Neural cell (in vitro differentiated cells): Measurements from ENCODE around the gene FAR2. TPM values are rescaled to one million over a fixed set of nuclear protein-coding genes. Genes with fewer than 3 reads are reported as not detected.

Source experiments
- H2AFZ ChIP-seq: fragments of 200-600, 300-800 bp; sonication (generic), shearing (Covaris generic); 2 replicates; pipeline ENCODE4 v1.6.0; 2014; ENCODE audit warnings: low read depth, mild to moderate bottlenecking, antibody characterized with exemption, low read length, moderate library complexity
- H3F3A ChIP-seq: fragments of 200-600 bp; shearing (Covaris generic); 2 replicates; pipeline ENCODE4 v1.6.1; 2016; ENCODE audit warnings: mild to moderate bottlenecking, moderate library complexity, mixed read lengths, antibody characterized with exemption, low read length; ENCODE audit not compliant: insufficient read depth, poor library complexity, severe bottlenecking
- H3K27ac ChIP-seq: fragments of 200-600, 300-800 bp; sonication (generic), shearing (Covaris generic); 2 replicates; pipeline ENCODE4 v1.5.1; 2014; ENCODE audit warnings: mild to moderate bottlenecking, low read length, moderate library complexity
- H3K27me3 ChIP-seq: fragments of 300-800, 200-600 bp; sonication (generic), shearing (Covaris generic); 2 replicates; pipeline ENCODE4 v1.6.0; 2014; ENCODE audit warnings: mild to moderate bottlenecking, low read depth, low read length, moderate library complexity; ENCODE audit not compliant: insufficient read depth
- H3K36me3 ChIP-seq: fragments of 300-800, 200-600 bp; sonication (generic), shearing (Covaris generic); 2 replicates; pipeline ENCODE4 v1.5.1; 2014; ENCODE audit warnings: mild to moderate bottlenecking, antibody characterized with exemption, low read length, moderate library complexity; ENCODE audit not compliant: insufficient read depth
- H3K4me2 ChIP-seq: fragments of 300-800, 200-600 bp; sonication (generic), shearing (Covaris generic); 2 replicates; pipeline ENCODE4 v1.6.0; 2014; ENCODE audit warnings: mild to moderate bottlenecking, low read length
- H3K4me3 ChIP-seq: fragments of 300-800, 200-600 bp; sonication (generic), shearing (Covaris generic); 2 replicates; pipeline ENCODE4 v1.5.1; 2014; ENCODE audit warnings: mild to moderate bottlenecking, low read length, moderate library complexity
- H3K79me2 ChIP-seq: fragments of 200-600 bp; shearing (Covaris generic); replicated peaks from 2 replicates; pipeline ENCODE4 v1.6.0; 2014; ENCODE audit warnings: mild to moderate bottlenecking, low read length, moderate library complexity; ENCODE audit not compliant: insufficient read depth
- H3K9ac ChIP-seq: fragments of 300-800, 200-600 bp; sonication (generic), shearing (Covaris generic); 2 replicates; pipeline ENCODE4 v1.6.1; 2016; ENCODE audit warnings: mild to moderate bottlenecking, low read length, mixed read lengths
- H3K9me2 ChIP-seq: fragments of 200-600 bp; shearing (Covaris generic); 2 replicates; pipeline ENCODE4 v1.6.1; 2016; ENCODE audit warnings: mild to moderate bottlenecking, low read length, mixed read lengths; ENCODE audit not compliant: insufficient read depth
- H3K9me3 ChIP-seq: fragments of 200-600, 300-800 bp; sonication (generic), shearing (Covaris generic); 2 replicates; pipeline ENCODE4 v1.6.1; 2016; ENCODE audit warnings: mild to moderate bottlenecking, mixed run types, low read length, moderate library complexity, mixed read lengths
- H4K20me1 ChIP-seq: fragments of 200-600 bp; shearing (Covaris generic); 2 replicates; pipeline ENCODE4 v1.6.1; 2016; ENCODE audit warnings: mild to moderate bottlenecking, mixed run types; ENCODE audit not compliant: insufficient read depth
- EP300 ChIP-seq: fragments of 450-650 bp; conservative IDR thresholded peaks from 2 replicates; pipeline ENCODE4 v1.6.1; 2014; ENCODE audit warnings: antibody characterized with exemption, mild to moderate bottlenecking, moderate library complexity; ENCODE audit not compliant: poor library complexity, severe bottlenecking
- EZH2 ChIP-seq: fragments of 200-600, 300-800 bp; shearing (Covaris generic), sonication (generic); IDR thresholded peaks from 2 replicates; pipeline ENCODE4 v1.6.1; 2014; ENCODE audit warnings: antibody characterized with exemption, low read length, borderline replicate concordance, mild to moderate bottlenecking; ENCODE audit not compliant: insufficient read depth, poor library complexity, severe bottlenecking
- MXI1 ChIP-seq: fragments of 450-650 bp; conservative IDR thresholded peaks from 2 replicates; pipeline ENCODE4 v1.6.1; 2014; ENCODE audit warnings: antibody characterized with exemption, mild to moderate bottlenecking; ENCODE audit not compliant: poor library complexity, severe bottlenecking
- POLR2AphosphoS5 ChIP-seq: IDR thresholded peaks from 2 replicates; pipeline ENCODE4 v1.6.1; 2012
- RAD21 ChIP-seq: fragments of 450-650 bp; conservative IDR thresholded peaks from 2 replicates; pipeline ENCODE4 v1.6.1; 2014; ENCODE audit warnings: antibody characterized with exemption, mild to moderate bottlenecking, moderate library complexity
- SMC3 ChIP-seq: fragments of 450-650 bp; conservative IDR thresholded peaks from 2 replicates; pipeline ENCODE4 v1.6.1; 2014; ENCODE audit warnings: antibody characterized with exemption, mild to moderate bottlenecking, moderate library complexity; ENCODE audit not compliant: poor library complexity
- TAF1 ChIP-seq: IDR thresholded peaks from 2 replicates; pipeline ENCODE4 v1.6.1; 2012; ENCODE audit warnings: low read depth
- polyA plus RNA-seq: library from polyadenylated mRNA; depleted of rRNA; stranded (reverse); fragments of >200 nt; gene quantifications from 2 replicates; pipeline ENCODE4 v1.2.3, GENCODE V29; 2014
- TF ChIP-seq, protein P1 (sequence below): fragments of 450-650 bp; IDR thresholded peaks from 2 replicates; pipeline ENCODE4 v1.5.1; 2014; ENCODE audit warnings: antibody characterized with exemption, mild to moderate bottlenecking, moderate library complexity; ENCODE audit not compliant: poor library complexity, severe bottlenecking
- TF ChIP-seq, protein P2 (sequence below): IDR thresholded peaks from 2 replicates; pipeline ENCODE4 v1.6.1; 2012; ENCODE audit warnings: borderline replicate concordance

FAR2 gene
- polyA plus RNA-seq, 1 donor from 2014 or later, result 0.99 TPM

DNA sequence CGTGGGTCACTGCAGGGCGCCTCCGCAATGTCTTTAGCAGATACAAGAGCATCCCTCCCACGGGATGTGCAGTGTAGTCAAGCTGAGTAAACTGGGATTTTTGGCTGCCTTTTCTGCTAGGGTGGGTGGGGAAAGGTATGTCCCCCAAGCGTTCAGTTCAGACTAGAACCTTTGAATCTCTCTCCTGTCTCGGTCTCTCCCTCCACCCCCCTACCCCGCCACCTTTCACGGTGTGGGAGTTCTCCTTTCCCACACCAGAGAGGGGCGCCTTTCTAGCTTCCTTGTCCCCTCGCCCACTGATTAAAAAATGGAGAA, 525 bp upstream of the FAR2 start:
- TF ChIP-seq POLR2AphosphoS5 (no peak), RAD21 (no peak), MXI1 (no peak), EZH2 (no peak), EP300 (no peak), SMC3 (no peak), TAF1 (no peak)
- TF ChIP-seq, protein P1, sequence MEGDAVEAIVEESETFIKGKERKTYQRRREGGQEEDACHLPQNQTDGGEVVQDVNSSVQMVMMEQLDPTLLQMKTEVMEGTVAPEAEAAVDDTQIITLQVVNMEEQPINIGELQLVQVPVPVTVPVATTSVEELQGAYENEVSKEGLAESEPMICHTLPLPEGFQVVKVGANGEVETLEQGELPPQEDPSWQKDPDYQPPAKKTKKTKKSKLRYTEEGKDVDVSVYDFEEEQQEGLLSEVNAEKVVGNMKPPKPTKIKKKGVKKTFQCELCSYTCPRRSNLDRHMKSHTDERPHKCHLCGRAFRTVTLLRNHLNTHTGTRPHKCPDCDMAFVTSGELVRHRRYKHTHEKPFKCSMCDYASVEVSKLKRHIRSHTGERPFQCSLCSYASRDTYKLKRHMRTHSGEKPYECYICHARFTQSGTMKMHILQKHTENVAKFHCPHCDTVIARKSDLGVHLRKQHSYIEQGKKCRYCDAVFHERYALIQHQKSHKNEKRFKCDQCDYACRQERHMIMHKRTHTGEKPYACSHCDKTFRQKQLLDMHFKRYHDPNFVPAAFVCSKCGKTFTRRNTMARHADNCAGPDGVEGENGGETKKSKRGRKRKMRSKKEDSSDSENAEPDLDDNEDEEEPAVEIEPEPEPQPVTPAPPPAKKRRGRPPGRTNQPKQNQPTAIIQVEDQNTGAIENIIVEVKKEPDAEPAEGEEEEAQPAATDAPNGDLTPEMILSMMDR, result no peak
- TF ChIP-seq, protein P2, sequence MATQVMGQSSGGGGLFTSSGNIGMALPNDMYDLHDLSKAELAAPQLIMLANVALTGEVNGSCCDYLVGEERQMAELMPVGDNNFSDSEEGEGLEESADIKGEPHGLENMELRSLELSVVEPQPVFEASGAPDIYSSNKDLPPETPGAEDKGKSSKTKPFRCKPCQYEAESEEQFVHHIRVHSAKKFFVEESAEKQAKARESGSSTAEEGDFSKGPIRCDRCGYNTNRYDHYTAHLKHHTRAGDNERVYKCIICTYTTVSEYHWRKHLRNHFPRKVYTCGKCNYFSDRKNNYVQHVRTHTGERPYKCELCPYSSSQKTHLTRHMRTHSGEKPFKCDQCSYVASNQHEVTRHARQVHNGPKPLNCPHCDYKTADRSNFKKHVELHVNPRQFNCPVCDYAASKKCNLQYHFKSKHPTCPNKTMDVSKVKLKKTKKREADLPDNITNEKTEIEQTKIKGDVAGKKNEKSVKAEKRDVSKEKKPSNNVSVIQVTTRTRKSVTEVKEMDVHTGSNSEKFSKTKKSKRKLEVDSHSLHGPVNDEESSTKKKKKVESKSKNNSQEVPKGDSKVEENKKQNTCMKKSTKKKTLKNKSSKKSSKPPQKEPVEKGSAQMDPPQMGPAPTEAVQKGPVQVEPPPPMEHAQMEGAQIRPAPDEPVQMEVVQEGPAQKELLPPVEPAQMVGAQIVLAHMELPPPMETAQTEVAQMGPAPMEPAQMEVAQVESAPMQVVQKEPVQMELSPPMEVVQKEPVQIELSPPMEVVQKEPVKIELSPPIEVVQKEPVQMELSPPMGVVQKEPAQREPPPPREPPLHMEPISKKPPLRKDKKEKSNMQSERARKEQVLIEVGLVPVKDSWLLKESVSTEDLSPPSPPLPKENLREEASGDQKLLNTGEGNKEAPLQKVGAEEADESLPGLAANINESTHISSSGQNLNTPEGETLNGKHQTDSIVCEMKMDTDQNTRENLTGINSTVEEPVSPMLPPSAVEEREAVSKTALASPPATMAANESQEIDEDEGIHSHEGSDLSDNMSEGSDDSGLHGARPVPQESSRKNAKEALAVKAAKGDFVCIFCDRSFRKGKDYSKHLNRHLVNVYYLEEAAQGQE, result no peak
- peaks cover 26% of the 10 kb centered on the region for H3K27me3 ChIP-seq
- H3K9ac ChIP-seq, result peak overlapping the region; percentile 34
- peak overlapping the region; percentile 50 for H3K4me2 ChIP-seq
- no peaks in the 10 kb centered on the region for H3K9me2 ChIP-seq
- H3K79me2 ChIP-seq, result no peaks in the 10 kb centered on the region
- H3K4me3 ChIP-seq, result peak overlapping the region; percentile 66
- no peak overlapping the region for H2AFZ ChIP-seq
- H4K20me1 ChIP-seq, result no peaks in the 10 kb centered on the region
- H3K36me3 ChIP-seq, result no peaks in the 10 kb centered on the region
- H3F3A ChIP-seq, result no peaks in the 10 kb centered on the region
- H3K27ac ChIP-seq, result no peak overlapping the region
- no peaks in the 10 kb centered on the region for H3K9me3 ChIP-seq

DNA sequence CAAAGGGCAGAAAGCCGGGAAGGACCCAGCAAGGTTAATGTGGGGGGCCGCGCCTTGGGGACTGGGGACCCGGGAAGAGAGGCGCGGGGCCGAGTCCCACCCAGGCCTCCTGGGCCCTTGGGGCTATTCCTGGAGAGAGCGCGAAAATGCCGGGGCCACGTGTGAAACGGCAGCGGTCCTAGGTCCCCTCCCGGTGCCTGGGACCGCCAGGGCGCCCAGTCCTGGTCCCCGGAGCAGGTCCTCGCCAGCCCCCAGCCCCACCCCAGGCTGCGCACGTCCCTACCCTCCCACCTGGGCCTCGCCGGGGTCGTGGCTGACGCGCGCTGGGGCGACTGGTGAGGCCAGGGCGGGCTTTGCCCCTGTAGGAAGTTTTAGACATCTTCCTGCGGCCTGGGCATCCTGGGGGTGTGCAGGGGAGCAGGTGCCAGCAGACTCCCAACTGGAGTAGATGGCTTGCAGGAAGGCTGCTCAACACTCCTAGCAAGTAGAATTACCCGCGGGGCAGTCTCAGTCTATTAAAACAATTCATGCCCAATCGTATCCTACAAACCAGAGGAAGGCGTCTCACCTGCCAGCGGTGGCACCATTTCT, 708 bp downstream of the FAR2 start:
- Histone ChIP-seq H4K20me1 (no peaks in the 10 kb centered on the region), H3K36me3 (no peaks in the 10 kb centered on the region), H3K9ac (no peak overlapping the region), H2AFZ (no peak overlapping the region), H3K79me2 (no peaks in the 10 kb centered on the region), H3K27me3 (peaks cover 26% of the 10 kb centered on the region), H3F3A (no peaks in the 10 kb centered on the region), H3K4me3 (peak overlapping the region; percentile 66), H3K9me3 (no peaks in the 10 kb centered on the region), H3K27ac (no peak overlapping the region), H3K9me2 (no peaks in the 10 kb centered on the region), H3K4me2 (no peak overlapping the region)
- no peak for TF ChIP-seq POLR2AphosphoS5
- no peak for TF ChIP-seq EZH2
- TF ChIP-seq, protein P1, result no peak
- no peak for TF ChIP-seq MXI1
- TF ChIP-seq SMC3, result no peak
- no peak for TF ChIP-seq TAF1
- no peak for TF ChIP-seq EP300
- no peak for TF ChIP-seq RAD21
- TF ChIP-seq, protein P2, result no peak
